Chondrocyte (in vitro differentiated cells): ENCODE measurements around the gene TUFT1. TPM values are rescaled to one million over a fixed set of nuclear protein-coding genes. Genes with fewer than 3 reads are reported as not detected.

ENCODE experiments used
- DNase-seq: peaks from one replicate; pipeline ENCODE4 v3.0.0; 2021; ENCODE audit warnings: mixed read lengths, low spot score
- H3K27ac Mint-ChIP-seq: one replicate; pipeline ENCODE4 v1.8.0; 2021; ENCODE audit warnings: mild to moderate bottlenecking, moderate library complexity, mixed read lengths; ENCODE audit not compliant: unreplicated experiment
- H3K27me3 Mint-ChIP-seq: 2 replicates; pipeline ENCODE4 v1.8.0; 2021; ENCODE audit warnings: low read depth, mixed read lengths
- H3K36me3 Mint-ChIP-seq: 2 replicates; pipeline ENCODE4 v1.8.0; 2021; ENCODE audit warnings: low read depth, mixed read lengths
- H3K4me1 Mint-ChIP-seq: 2 replicates; pipeline ENCODE4 v1.8.0; 2021; ENCODE audit warnings: low read depth, mild to moderate bottlenecking, mixed read lengths
- H3K4me3 Mint-ChIP-seq: one replicate; pipeline ENCODE4 v1.8.0; 2021; ENCODE audit warnings: mild to moderate bottlenecking, moderate library complexity, mixed read lengths; ENCODE audit not compliant: unreplicated experiment
- H3K9me3 Mint-ChIP-seq: 2 replicates; pipeline ENCODE4 v1.8.0; 2021; ENCODE audit warnings: low read depth, mixed read lengths
- long read RNA-seq: library from polyadenylated mRNA; stranded (forward); transcript quantifications from one replicate; pipeline ENCODE4 v2.0.0, GENCODE V29; 2021
- total RNA-seq: library from RNA; stranded (reverse); gene quantifications from 3 replicates; pipeline ENCODE4 v1.2.1, GENCODE V29; 2021
- TF ChIP-seq, protein P1 (sequence below): fragments of 200-600 bp; sonication (generic); IDR thresholded peaks from 2 replicates; pipeline ENCODE4 v1.5.0; 2021; ENCODE audit warnings: antibody characterized with exemption, mild to moderate bottlenecking, moderate library complexity

TUFT1 gene, protein sequence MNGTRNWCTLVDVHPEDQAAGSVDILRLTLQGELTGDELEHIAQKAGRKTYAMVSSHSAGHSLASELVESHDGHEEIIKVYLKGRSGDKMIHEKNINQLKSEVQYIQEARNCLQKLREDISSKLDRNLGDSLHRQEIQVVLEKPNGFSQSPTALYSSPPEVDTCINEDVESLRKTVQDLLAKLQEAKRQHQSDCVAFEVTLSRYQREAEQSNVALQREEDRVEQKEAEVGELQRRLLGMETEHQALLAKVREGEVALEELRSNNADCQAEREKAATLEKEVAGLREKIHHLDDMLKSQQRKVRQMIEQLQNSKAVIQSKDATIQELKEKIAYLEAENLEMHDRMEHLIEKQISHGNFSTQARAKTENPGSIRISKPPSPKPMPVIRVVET
- 15.2 to 33.0 TPM (median 30.5 TPM) in 3 replicates for total RNA-seq
- long read RNA-seq, transcript TUFT1-202 (12 exons, 3,033 nt) = minor isoform, 51 of 121 reads
- long read RNA-seq, transcript TUFT1-203 (13 exons, 3,111 nt) = major isoform, 57 of 121 reads
- long read RNA-seq, partial matches to known transcripts = 4 of 121 reads
- long read RNA-seq, other reads (novel, unspliced or antisense) = 8 of 121 reads

DNA sequence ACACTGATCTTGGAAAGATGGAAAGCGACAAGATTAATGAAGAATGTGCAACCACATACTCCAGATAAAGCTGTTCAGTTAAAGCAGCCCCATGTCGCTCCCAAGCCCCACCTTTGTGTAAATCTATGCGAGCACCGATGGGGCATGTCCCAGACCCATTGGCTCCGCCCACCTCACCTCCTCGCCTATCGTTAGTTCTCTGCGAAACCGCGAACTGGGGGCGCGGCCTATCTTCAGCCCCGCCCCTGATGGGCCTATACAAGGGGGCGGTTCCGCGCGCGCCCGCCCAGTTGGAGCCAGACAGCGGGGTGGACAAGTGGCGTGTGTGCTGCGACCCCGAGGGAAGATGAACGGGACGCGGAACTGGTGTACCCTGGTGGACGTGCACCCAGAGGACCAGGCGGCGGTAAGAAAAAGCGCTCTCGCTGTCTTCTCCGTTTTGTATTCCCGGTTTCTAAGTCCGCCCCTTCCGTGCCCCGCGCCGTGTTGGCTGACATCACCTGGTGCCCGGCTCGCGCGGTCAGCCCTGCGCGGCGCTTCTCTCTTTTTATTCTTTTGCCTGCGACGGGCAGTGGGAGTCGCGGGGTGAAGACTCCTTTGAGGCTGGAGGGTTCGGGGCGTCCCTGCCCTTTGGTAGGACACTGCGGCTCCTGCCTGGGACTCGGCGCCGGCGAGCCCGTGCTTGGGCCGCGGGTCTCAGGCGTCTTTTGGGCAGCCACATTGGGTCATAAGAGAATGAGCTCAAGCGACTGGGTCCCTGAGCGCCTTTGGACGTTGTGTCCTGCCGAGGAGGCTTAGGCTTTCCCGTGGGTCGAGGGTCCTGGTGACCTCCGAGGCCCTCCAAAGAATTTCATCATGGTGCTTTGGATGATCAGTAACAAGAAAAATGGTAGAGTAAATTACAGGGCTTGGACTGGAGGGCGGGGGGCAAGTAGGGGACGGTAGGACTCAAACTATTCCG, at the start of gene TUFT1:
Gene TUFT1, plus strand, starts transcription at position 289 of the 961 bp plus-strand sequence. Its CDS starts 58 bp downstream, at position 347.
- H3K9me3 Mint-ChIP-seq = no peaks in the 10 kb centered on the region
- peaks cover 50% of the 10 kb centered on the region for H3K4me1 Mint-ChIP-seq
- H3K27ac Mint-ChIP-seq = peak within 1 kb of the TSS; percentile 98
- H3K27me3 Mint-ChIP-seq = no peaks in the 10 kb centered on the region
- DNase-seq = peak; percentile 97
- peak within 1 kb of the TSS; percentile 97 for H3K4me3 Mint-ChIP-seq
- TF ChIP-seq, protein P1, sequence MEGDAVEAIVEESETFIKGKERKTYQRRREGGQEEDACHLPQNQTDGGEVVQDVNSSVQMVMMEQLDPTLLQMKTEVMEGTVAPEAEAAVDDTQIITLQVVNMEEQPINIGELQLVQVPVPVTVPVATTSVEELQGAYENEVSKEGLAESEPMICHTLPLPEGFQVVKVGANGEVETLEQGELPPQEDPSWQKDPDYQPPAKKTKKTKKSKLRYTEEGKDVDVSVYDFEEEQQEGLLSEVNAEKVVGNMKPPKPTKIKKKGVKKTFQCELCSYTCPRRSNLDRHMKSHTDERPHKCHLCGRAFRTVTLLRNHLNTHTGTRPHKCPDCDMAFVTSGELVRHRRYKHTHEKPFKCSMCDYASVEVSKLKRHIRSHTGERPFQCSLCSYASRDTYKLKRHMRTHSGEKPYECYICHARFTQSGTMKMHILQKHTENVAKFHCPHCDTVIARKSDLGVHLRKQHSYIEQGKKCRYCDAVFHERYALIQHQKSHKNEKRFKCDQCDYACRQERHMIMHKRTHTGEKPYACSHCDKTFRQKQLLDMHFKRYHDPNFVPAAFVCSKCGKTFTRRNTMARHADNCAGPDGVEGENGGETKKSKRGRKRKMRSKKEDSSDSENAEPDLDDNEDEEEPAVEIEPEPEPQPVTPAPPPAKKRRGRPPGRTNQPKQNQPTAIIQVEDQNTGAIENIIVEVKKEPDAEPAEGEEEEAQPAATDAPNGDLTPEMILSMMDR = no peak
- no peaks in the 10 kb centered on the region for H3K36me3 Mint-ChIP-seq

DNA sequence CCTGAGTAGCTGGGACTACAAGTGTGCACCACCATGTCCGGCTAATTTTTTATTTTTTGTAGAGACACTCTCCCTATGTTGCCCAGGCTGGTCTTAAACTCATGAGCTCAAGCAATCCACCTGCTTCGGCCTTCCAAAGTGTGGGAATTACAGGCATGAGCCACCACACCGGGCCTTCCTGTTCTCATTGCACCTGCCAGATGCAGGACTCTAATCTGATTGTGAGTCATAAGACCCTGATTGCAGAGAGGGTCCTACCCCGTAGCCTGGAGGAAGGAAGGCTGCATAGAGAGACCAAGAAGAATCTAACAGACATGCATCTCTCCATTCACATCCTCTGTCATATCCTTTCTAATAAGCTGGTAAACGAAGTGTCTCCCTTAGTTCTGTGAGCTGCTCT, 48.5 kb upstream of the TUFT1 start:
- H3K36me3 Mint-ChIP-seq = no peaks in the 10 kb centered on the region
- H3K27me3 Mint-ChIP-seq = no peaks in the 10 kb centered on the region
- TF ChIP-seq, protein P1 = no peak
- no peak for DNase-seq
- H3K4me1 Mint-ChIP-seq = peaks cover 15% of the 10 kb centered on the region
- H3K9me3 Mint-ChIP-seq = no peaks in the 10 kb centered on the region
- no peak overlapping the region for H3K4me3 Mint-ChIP-seq
- no peak overlapping the region for H3K27ac Mint-ChIP-seq

DNA sequence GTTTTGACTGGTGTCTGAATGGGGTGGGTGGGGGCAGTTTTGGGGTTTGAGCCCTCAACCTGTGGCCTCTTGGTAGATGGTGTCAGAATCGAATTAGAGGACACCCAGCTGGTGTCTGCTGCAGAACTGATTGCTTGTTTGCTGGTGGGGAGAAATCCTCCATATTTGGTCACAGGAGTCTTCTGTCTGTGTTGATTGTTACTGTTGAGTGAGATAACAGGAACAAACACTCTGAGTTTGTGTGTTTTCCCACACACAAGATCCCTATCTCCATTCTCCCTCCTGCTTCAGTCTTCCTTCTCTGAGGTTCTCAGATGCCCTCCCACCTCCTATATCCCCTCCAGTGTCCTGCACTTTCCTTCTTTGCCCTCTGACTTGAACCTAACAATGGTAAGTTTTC, 48.0 kb upstream of the TUFT1 start:
- Mint-ChIP-seq H3K4me3 (no peak overlapping the region), H3K4me1 (peaks cover 15% of the 10 kb centered on the region), H3K9me3 (no peaks in the 10 kb centered on the region), H3K27ac (no peak overlapping the region), H3K27me3 (no peaks in the 10 kb centered on the region), H3K36me3 (no peaks in the 10 kb centered on the region)
- DNase-seq = no peak
- TF ChIP-seq, protein P1 = no peak

DNA sequence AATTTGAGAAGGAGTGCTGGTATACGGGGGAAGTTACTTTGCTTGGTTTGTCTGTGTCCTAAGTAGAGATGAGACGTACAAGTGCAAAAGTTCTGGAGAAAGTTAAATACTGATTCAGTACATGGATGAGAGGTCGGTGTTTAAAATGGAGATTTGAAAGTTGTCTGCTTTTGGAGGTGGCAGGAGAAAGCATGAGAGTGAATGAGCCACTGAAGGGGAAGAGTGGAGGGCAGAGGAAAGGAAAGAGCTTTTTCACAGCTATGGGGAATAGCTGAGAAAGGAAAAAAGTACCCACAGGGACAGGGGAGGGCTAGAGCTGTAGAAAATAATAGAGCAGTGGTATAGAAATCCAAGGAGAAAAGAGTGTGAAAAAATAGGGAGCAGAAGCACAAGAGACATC, 47.1 kb upstream of the TUFT1 start:
- no peaks in the 10 kb centered on the region for H3K27me3 Mint-ChIP-seq
- no peaks in the 10 kb centered on the region for H3K9me3 Mint-ChIP-seq
- no peak overlapping the region for H3K4me3 Mint-ChIP-seq
- DNase-seq = no peak
- no peaks in the 10 kb centered on the region for H3K36me3 Mint-ChIP-seq
- TF ChIP-seq, protein P1 = no peak
- peaks cover 15% of the 10 kb centered on the region for H3K4me1 Mint-ChIP-seq
- no peak overlapping the region for H3K27ac Mint-ChIP-seq
